DMS153 (cell line): Measurements from ENCODE around the gene SRRM3.
"Not testable (repeated sequence)": the region's sequence is repeated elsewhere in the genome, so short reads cannot be mapped to it uniquely, and the experiment has no call there.

Experiments
- DNase-seq: peaks from one replicate; lab custom pipeline; 2025; lab: John Stamatoyannopoulos, UW

SRRM3 gene

GRCh38 chr7:76265299-76265698 is 63.6 kb downstream of the SRRM3 start:
- no peak for DNase-seq

GRCh38 chr7:76267107-76267893 is 65.6 kb downstream of the SRRM3 start:
- DNase-seq, result no peak

- DNase-seq, result no peak
These were observed 66.1 kb downstream of the SRRM3 start for GRCh38 chr7:76267894-76268183.

GRCh38 chr7:76268376-76268775 is 66.7 kb downstream of the SRRM3 start:
- no peak for DNase-seq

GRCh38 chr7:76269895-76270294 is 68.2 kb downstream of the SRRM3 start:
- no peak for DNase-seq

GRCh38 chr7:76271384-76271783 is 69.7 kb downstream of the SRRM3 start:
- not testable (repeated sequence) for DNase-seq

- no peak for DNase-seq
These were observed 70.4 kb downstream of the SRRM3 start for GRCh38 chr7:76272142-76272541.

GRCh38 chr7:76272851-76273497 is 71.3 kb downstream of the SRRM3 start:
- DNase-seq, result no peak

GRCh38 chr7:76273503-76273902 is 71.8 kb downstream of the SRRM3 start:
- no peak for DNase-seq

GRCh38 chr7:76278540-76278939 is 76.8 kb downstream of the SRRM3 start:
- no peak for DNase-seq

GRCh38 chr7:76280408-76280807 is 78.7 kb downstream of the SRRM3 start:
- no peak for DNase-seq

GRCh38 chr7:76281006-76281705 is 79.5 kb downstream of the SRRM3 start:
- DNase-seq, result no peak

GRCh38 chr7:76281706-76282343 is 80.1 kb downstream of the SRRM3 start:
- DNase-seq, result no peak

- no peak for DNase-seq
These were observed 80.9 kb downstream of the SRRM3 start for GRCh38 chr7:76282344-76283253.

- no peak for DNase-seq
These were observed 81.8 kb downstream of the SRRM3 start for GRCh38 chr7:76283254-76284159.

- DNase-seq, result no peak
These were observed 84.1 kb downstream of the SRRM3 start for GRCh38 chr7:76285604-76286374.

- DNase-seq, result no peak
These were observed 85.2 kb downstream of the SRRM3 start for GRCh38 chr7:76286842-76287403.

GRCh38 chr7:76290847-76291350 is 89.2 kb downstream of the SRRM3 start:
- not testable (repeated sequence) for DNase-seq
